ENCODE data around the gene DHRS2. TPM values are rescaled to one million over a fixed set of nuclear protein-coding genes. Genes with fewer than 3 reads are reported as not detected.

The DHRS2 gene
- total and polyA plus RNA-seq, 10 of the 15 experiments (the other 5 are each of a cell fraction or from before 2014, with no cell fraction given) = 0.09 to 1.8 (median 0.73) TPM; not detected in 1

DNA sequence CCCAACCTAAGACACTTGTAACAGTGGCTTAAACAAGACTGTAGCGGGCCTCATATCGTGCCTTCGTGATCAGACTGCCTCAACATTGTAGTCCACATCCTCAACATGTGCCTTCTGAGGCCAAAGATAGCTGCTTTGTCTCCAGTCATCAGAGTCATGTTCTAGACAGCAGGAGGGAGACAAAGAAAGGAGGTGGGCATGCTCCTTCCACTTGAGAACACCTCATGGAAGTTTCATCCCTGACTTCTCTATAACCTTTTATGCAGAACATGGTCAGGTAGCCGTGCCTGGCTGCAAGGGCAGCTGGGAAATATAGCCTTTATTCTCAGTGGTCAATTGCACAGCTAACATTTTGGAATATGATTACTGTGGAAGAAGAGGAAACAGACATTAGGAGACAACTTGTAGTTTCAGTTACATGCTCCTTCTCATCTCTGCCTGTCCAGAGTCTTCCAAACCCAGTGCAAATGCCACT, 25.3 kb upstream of the DHRS2 start (continued):
- TF ChIP-seq, protein P1, sequence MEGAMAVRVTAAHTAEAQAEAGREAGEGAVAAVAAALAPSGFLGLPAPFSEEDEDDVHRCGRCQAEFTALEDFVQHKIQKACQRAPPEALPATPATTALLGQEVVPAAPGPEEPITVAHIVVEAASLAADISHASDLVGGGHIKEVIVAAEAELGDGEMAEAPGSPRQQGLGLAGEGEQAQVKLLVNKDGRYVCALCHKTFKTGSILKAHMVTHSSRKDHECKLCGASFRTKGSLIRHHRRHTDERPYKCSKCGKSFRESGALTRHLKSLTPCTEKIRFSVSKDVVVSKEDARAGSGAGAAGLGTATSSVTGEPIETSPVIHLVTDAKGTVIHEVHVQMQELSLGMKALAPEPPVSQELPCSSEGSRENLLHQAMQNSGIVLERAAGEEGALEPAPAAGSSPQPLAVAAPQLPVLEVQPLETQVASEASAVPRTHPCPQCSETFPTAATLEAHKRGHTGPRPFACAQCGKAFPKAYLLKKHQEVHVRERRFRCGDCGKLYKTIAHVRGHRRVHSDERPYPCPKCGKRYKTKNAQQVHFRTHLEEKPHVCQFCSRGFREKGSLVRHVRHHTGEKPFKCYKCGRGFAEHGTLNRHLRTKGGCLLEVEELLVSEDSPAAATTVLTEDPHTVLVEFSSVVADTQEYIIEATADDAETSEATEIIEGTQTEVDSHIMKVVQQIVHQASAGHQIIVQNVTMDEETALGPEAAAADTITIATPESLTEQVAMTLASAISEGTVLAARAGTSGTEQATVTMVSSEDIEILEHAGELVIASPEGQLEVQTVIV (IDR thresholded peaks at IDR 0.05; ENCODE audit: borderline replicate concordance, partially characterized antibody) = no peak
- TF ChIP-seq ZNF217 (IDR thresholded peaks at IDR 0.05) (no peak), FOS (IDR thresholded peaks at IDR 0.05; ENCODE audit: borderline replicate concordance, extremely low read depth, insufficient read length) (no peak), CBFB (IDR thresholded peaks at IDR 0.05; ENCODE audit: low read depth) (no peak), SMAD5 (IDR thresholded peaks at IDR 0.05; ENCODE audit: low read depth) (no peak), IKZF2 (IDR thresholded peaks at IDR 0.05) (no peak)
- TF ChIP-seq, protein P2, sequence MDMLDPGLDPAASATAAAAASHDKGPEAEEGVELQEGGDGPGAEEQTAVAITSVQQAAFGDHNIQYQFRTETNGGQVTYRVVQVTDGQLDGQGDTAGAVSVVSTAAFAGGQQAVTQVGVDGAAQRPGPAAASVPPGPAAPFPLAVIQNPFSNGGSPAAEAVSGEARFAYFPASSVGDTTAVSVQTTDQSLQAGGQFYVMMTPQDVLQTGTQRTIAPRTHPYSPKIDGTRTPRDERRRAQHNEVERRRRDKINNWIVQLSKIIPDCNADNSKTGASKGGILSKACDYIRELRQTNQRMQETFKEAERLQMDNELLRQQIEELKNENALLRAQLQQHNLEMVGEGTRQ (IDR thresholded peaks at IDR 0.05; ENCODE audit: borderline replicate concordance, low read depth, low read length) = no peak
- TF ChIP-seq, protein P3, sequence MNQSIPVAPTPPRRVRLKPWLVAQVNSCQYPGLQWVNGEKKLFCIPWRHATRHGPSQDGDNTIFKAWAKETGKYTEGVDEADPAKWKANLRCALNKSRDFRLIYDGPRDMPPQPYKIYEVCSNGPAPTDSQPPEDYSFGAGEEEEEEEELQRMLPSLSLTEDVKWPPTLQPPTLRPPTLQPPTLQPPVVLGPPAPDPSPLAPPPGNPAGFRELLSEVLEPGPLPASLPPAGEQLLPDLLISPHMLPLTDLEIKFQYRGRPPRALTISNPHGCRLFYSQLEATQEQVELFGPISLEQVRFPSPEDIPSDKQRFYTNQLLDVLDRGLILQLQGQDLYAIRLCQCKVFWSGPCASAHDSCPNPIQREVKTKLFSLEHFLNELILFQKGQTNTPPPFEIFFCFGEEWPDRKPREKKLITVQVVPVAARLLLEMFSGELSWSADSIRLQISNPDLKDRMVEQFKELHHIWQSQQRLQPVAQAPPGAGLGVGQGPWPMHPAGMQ (IDR thresholded peaks at IDR 0.05; ENCODE audit: borderline replicate concordance) = no peak

Data from GM12878 (cell line).